Right lobe of liver (tissue), 6 donors: ENCODE data around the gene SLC24A4. TPM values are rescaled to one million over a fixed set of nuclear protein-coding genes. Genes with fewer than 3 reads are reported as not detected.

Experiments
- ATAC-seq, 4 donors: fragments of 200-7000 bp; cut with Tn5 transposase; one replicate each; pipeline ENCODE4 v1.9.1; 2020; ENCODE audit warnings: mild to moderate bottlenecking in 4 of 4, moderate library complexity in 4 of 4
- DNase-seq, 3 donors: peaks; one replicate each; pipeline ENCODE4 v3.0.0-alpha.2; 2020
- H3K27ac ChIP-seq, 3 donors: fragments of 200-600 bp; one replicate each; pipeline ENCODE4 v1.8.0; 2022
- H3K27me3 ChIP-seq, 2 donors: fragments of 200-600 bp; one replicate each; pipeline ENCODE4 v1.8.0; 2022
- H3K36me3 ChIP-seq, 4 donors: fragments of 200-600 bp; sonication (generic) in 1 of 4; one replicate each; pipeline versions ENCODE4 v1.5.1 to v1.8.0; 2017 to 2022; ENCODE audit warnings: control low read depth in 1 of 4
- H3K4me1 ChIP-seq, 4 donors: fragments of 200-600 bp; sonication (generic) in 1 of 4; one replicate each; pipeline versions ENCODE4 v1.5.1 to v1.8.0; 2017 to 2022; ENCODE audit warnings: control low read depth in 1 of 4
- H3K4me3 ChIP-seq, 3 donors: fragments of 200-600 bp; one replicate each; pipeline ENCODE4 v1.8.0; 2022
- H3K9me3 ChIP-seq, 4 donors: fragments of 200-600 bp; sonication (generic) in 1 of 4; one replicate each; pipeline versions ENCODE4 v1.5.1 to v1.8.0; 2017 to 2022; ENCODE audit warnings: control low read depth in 1 of 4
- CTCF ChIP-seq, 4 donors: fragments of 200-600 bp in 3 of 4; fragments of 450-650 bp in 1 of 4; IDR thresholded peaks; one replicate each; pipeline versions ENCODE4 v1.5.1 to v1.8.0; 2016 to 2022; ENCODE audit warnings: antibody characterized with exemption in 4 of 4, mild to moderate bottlenecking in 2 of 4
- POLR2A ChIP-seq: fragments of 450-650 bp; IDR thresholded peaks from one replicate; pipeline ENCODE4 v1.6.1; 2017; ENCODE audit warnings: antibody characterized with exemption, mild to moderate bottlenecking
- WGBS: methylation state at CpG from one replicate; pipeline ENCODE4 v1.1.6; 2018; ENCODE audit warnings: low coverage, low lambda C conversion rate; ENCODE audit not compliant: insufficient coverage; ENCODE audit errors: missing lambda C conversion rate; 5-methylcytosine and 5-hydroxymethylcytosine counted together
- intact Hi-C, 2 donors: fragments of 100-400 bp; cut with DNase I; formaldehyde crosslinking; loops; one replicate each; pipeline versions ENCODE4 v1.11.2 to v1.14.1; 2022
- total RNA-seq, 6 experiments: library from RNA; depleted of rRNA in 2 of 6; stranded (reverse); fragments of >200 nt in 2 of 6; fragmentation: NEBNext Ultra II Directional in 3 of 6; extraction: Animal tissue kit (Norgen Biotek cat#: 25700) in 3 of 6; gene quantifications; one replicate each; pipeline versions ENCODE4 v1.1.0 to v1.2.4, GENCODE V29; 2016 to 2023
- donor health status: DM: no; HTN: yes; CAD: no.
- donor health status: DM: no; HTN: no; CAD: no.
- donor health status: DM: no; HTN: no; CAD: no.
- donor health status: DM: no; HTN: yes; CAD: no.
- donor health status: DM: no; HTN: yes; CAD: no.

Gene SLC24A4
- total RNA-seq, 6 experiments from 2014 or later: 0.06 to 0.29 (median 0.21) TPM

- no peak for DNase-seq
Measured at GRCh38 chr14:92520102-92521057, 197.4 kb downstream of the SLC24A4 start.

GRCh38 chr14:92521058-92521415 is 198.1 kb downstream of the SLC24A4 start:
- 90% methylated on average over 2 of the region's 2 CpGs for WGBS
- Histone ChIP-seq H3K36me3 (no peaks in the 10 kb centered on the region), H3K9me3 (no peaks in the 10 kb centered on the region), H3K27me3 (no peaks in the 10 kb centered on the region), H3K4me3 (no peak overlapping the region), H3K27ac (no peak overlapping the region), H3K4me1 (peaks cover 0 to 6% (median 0%) of the 10 kb centered on the region in 4 donors)
- TF ChIP-seq CTCF (IDR thresholded peaks at IDR 0.05) (no peak), POLR2A (no peak)
- ATAC-seq (no peak), DNase-seq (no peak)
- intact Hi-C loops: no loop called here

More at GRCh38 chr14:92520102-92521057, 197.4 kb downstream of the SLC24A4 start:
- H3K4me3 ChIP-seq: no peak overlapping the region
- peaks cover 0 to 7% (median under 1%) of the 10 kb centered on the region in 4 donors for H3K4me1 ChIP-seq
- H3K36me3 ChIP-seq: no peaks in the 10 kb centered on the region
- ATAC-seq: peak in 2 of 4 donors; percentile 13 to 22
- H3K27me3 ChIP-seq: no peaks in the 10 kb centered on the region
- intact Hi-C loops: no loop called here
- H3K9me3 ChIP-seq: no peaks in the 10 kb centered on the region
- WGBS: 70% methylated on average over 10 of the region's 17 CpGs
- TF ChIP-seq CTCF (IDR thresholded peaks at IDR 0.05) (no peak), POLR2A (no peak)
- H3K27ac ChIP-seq: no peak overlapping the region

GRCh38 chr14:92523752-92524151 is 200.8 kb downstream of the SLC24A4 start:
- Histone ChIP-seq H3K36me3 (no peaks in the 10 kb centered on the region), H3K27ac (no peak overlapping the region), H3K4me1 (peaks cover 0 to 6% (median 0%) of the 10 kb centered on the region in 4 donors), H3K27me3 (no peaks in the 10 kb centered on the region), H3K9me3 (no peaks in the 10 kb centered on the region), H3K4me3 (no peak overlapping the region)
- no peak for TF ChIP-seq POLR2A
- TF ChIP-seq CTCF (IDR thresholded peaks at IDR 0.05): no peak
- intact Hi-C loops: no loop called here
- DNase-seq (no peak), ATAC-seq (no peak)
- 92% methylated on average over 3 of the region's 6 CpGs for WGBS

- intact Hi-C loops: no loop called here
- no peaks in the 10 kb centered on the region for H3K36me3 ChIP-seq
- DNase-seq (no peak), ATAC-seq (peak in 1 of 4 donors; percentile 6)
- no peaks in the 10 kb centered on the region for H3K9me3 ChIP-seq
- H3K27ac ChIP-seq: no peak overlapping the region
- no peak overlapping the region for H3K4me3 ChIP-seq
- 84% methylated on average over 4 of the region's 10 CpGs for WGBS
- no peaks in the 10 kb centered on the region for H3K27me3 ChIP-seq
- TF ChIP-seq POLR2A (no peak), CTCF (IDR thresholded peaks at IDR 0.05) (no peak)
- peaks cover 0 to 13% (median 0%) of the 10 kb centered on the region in 4 donors for H3K4me1 ChIP-seq
Measured at GRCh38 chr14:92524602-92525185, 201.7 kb downstream of the SLC24A4 start.
